NT2/D1 (cell line): ENCODE measurements around the gene TMEM259.

Source experiments
- SUZ12 ChIP-seq: IDR thresholded peaks from 2 replicates; pipeline ENCODE4 v1.6.1; 2011; ENCODE audit not compliant: insufficient read length, insufficient read depth; ENCODE audit errors: extremely low read depth
- YY1 ChIP-seq: IDR thresholded peaks from 2 replicates; pipeline ENCODE4 v1.6.1; 2011; ENCODE audit not compliant: insufficient read length, insufficient read depth
- ZNF274 ChIP-seq: IDR thresholded peaks from 2 replicates; pipeline ENCODE4 v1.6.1; 2011; ENCODE audit warnings: mild to moderate bottlenecking, low read depth, low read length

- TF ChIP-seq SUZ12 (no peak), YY1 (no peak), ZNF274 (no peak)
These were observed 16.7 kb upstream of the TMEM259 start for GRCh38 chr19:1037621-1038064.
